GM18868 (cell line): ENCODE measurements around the gene TMSB10.
A peak's percentile ranks its signal among the peaks of the same experiment; 100 is the strongest.
"Not testable (repeated sequence)": the region's sequence is repeated elsewhere in the genome, so short reads cannot be mapped to it uniquely, and the experiment has no call there.

Source experiments
- ATAC-seq: cut with Tn5 transposase; IDR thresholded peaks from one replicate; pipeline ENCODE4 v1.9.1; 2021; ENCODE audit warnings: mild to moderate bottlenecking, moderate library complexity; ENCODE audit not compliant: unreplicated experiment

The TMSB10 gene

DNA sequence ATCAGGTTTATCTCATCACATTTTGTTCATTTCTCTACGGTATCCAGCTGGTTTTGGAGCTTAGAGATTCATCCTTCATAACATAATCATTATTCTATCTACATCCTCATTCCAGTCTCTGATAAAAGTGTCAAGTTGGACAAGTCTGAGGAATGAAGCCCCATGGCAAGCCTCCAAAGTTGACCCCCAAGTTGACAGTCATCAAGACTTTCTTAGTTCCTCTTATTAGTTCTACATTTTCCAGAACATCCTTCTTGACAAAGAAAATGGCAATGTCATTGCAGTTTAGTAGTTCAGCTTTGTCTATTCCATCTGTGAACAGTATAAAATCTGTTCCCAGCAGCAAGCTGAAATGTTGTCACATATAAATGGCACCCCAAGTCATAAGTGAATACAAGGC, 4.5 kb upstream of the TMSB10 start:
- ATAC-seq = no peak

DNA sequence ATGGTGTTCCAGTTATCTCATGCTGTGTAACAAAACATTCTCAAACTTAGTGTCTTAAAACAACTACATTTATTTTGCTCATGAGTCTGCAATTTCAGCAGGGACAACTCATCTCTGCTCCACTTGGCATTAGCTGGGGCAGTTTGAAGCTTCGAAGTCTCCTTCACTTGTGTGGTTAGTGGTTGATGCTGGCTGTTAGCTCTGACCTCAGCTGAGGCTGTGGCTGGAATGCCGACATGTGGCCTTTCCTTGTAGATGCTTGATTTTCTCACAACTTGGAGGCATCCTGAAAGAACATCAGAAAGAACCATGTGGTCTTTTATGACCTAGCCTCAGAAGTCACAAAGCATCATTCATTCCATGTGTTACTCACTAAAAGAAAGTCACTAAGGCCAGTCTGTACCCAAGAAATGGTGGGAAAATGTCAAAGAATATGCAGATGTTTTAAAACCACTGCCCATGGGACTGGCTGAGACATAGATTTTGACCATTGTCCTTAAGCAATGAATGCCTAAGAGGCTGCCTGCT, 3.8 kb upstream of the TMSB10 start:
- ATAC-seq = no peak

DNA sequence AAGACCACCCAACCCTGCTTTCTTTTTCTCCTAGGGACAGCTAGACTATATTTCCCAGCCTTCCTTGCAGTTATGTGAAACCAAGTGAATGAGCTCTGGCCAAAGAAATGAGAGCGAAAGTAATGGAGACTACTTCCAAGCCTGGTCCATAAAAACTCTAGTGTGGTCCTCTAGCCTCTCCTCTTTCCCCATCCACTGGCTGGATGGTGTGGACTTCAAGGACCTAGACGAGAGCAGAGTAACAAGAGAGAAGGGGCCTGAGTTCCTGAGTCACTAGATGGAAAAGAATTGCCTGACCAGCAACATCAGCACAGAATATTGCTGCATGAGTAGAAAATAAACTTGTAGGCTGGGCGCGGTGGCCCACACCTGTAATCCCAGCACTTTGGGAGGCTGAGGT, 2.9 kb upstream of the TMSB10 start:
- no peak for ATAC-seq

DNA sequence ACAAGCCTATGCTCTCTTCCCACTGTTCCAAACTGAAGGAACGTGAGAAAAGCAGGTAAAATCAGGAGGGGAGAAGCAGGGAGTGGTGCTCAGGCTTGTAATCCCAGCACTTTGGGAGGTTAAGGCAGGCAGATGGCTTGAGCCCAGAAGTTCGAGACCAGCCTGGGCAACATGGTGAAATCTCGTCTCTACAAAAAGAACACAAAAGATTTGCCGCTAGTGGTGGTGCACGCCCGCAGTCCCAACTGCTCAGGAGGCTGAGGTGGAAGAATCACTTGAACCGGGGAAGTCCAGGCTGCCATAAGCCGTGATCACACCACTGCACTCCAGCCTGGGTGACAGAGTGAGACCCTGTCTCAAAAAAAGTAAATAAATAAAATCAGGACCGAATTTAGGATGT, 1.3 kb upstream of the TMSB10 start:
- ATAC-seq = no peak

DNA sequence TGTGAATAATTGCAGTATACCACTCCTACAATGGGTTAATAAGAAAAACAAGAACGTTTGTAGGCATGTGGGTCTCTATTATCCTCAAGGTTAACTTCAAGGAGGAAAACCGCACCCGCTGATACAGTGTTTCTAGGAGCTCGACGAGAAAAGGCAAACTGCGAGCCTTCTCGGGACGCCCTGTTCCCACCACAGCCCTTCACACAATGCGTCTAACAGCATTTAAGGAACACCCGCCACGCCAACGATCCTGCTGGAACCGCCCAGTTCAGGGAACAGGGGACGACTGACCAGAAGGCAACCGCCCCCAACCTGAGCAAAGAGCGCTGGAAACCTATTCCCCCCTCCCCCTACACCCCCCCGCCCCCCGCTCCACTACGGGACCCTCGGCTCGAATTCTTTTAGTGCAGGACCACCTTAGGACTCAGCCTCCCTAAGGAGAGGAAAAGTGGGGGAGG, 710 bp upstream of the TMSB10 start:
- no peak for ATAC-seq

DNA sequence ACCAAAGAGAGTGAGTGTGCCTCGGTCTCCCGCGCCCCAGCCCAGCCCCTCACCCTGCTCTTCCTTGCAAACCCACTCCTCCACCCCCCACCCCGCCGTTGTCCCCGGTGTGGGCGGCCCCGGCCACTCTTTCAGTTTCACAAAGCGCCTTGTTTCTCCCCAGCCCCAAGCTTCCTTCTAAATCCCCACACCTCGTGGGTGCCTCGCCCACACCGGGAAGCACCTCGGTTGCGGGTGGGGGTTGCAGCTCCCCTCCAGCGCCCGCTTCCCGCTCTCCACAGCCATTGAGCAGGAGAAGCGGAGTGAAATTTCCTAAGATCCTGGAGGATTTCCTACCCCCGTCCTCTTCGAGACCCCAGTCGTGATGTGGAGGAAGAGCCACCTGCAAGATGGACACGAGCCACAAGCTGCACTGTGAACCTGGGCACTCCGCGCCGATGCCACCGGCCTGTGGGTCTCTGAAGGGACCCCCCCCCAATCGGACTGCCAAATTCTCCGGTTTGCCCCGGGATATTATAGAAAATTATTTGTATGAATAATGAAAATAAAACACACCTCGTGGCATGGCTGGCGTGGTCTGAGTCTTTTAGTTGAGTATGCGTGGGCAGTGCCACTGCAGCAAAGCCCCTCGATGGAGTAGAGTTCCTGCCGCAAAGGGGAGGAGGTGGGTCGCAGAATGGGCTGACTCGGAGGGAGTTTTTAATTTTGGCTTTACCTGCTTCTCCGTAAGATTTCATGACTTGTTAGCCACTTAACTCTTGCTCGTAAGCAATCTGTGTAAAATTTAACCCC, 848 bp downstream of the TMSB10 start:
- ATAC-seq = peak; percentile 28

DNA sequence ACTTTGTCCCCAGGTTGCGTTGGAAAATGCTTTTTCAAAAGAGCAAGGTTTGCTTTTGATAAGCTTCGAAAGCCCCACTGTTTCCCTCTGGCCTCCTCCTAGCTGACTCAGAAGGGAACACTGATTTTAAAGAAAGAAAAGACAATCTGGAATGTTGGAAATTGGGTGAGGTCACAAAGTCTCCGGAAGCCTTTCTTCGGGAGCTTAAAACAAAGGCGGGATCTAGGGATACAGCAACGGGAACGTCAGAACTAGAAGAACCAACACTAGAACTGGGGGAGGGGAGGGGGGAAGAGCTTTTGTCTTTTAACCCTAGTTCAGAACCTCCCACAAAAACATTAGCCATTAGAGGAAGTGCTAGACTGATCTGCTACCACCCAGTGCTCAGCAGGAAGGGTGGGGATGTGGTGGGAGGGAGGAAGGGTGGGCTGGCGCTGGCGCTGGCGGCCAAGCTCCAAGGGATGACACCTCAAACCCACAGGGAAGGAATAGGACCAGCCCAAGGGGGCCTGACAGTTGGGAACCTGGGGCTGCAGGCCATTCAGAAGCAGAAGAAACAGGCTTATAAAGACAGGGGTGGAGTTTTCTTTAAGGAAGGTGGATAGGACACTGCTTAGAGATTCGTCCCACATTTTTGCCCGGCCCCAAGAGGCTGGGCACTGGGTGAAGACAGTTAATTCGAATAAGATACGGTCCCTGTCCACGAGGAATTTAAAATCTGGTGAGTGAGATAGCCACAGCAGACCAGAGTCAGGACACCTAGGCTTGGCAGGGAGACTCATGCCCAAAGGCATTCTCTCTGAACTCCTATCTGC, 1.7 kb downstream of the TMSB10 start:
- peak; percentile 31 for ATAC-seq

DNA sequence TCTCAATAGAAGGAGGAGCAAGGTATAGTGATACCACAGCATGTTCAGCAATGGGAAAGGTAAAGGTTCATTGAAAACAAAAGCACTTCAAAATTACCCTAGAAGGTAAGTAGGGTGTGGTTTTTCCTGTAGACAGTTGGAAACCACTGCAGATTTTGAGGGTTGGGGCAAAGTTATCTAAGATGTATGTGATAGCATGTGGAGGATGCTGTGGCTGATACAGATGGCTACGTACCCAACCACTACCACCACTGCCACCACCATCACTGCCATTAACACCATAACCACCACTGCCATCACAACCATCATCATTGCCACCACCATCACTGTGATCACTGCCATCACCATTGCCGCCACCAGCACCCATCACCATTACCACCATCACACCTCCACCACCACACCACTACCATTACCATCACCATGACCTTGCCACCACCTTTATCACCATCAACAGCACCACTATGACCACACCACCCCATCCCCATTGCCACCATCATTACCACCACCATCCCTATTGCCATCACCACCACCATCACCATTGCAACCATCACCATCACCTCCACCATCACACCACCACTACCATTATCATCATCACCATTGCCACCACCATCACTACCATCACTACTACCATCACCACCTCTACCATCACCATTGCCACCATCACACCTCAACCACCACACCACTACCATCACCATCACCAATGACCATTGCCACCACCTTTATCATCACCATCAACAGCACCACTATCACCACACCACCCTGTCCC, 3.7 kb downstream of the TMSB10 start:
- no peak for ATAC-seq

DNA sequence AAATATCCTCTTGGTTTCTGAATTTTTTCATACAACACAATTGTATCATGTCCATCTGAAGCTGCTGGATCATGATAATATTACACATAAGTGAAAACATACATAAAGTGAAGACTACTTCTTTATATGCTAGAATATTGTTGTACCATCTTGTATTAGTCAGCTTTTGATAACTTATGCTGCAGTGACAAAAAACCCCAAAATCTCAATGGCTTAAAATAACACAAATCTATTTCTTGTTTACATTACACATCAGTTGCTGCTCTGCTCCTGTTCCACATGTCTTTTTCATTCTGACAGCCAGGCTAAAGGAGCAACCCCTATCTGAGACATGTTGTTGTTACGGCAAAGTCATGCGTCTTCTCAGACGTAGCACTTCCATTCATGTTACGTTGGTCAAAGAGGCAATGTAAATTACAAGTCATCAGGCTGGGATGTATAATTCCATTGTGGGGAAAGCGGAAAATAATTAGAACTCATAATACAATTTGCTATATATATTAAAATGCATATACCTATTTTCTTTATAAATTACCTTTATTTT, 5.8 kb downstream of the TMSB10 start:
- no peak for ATAC-seq

DNA sequence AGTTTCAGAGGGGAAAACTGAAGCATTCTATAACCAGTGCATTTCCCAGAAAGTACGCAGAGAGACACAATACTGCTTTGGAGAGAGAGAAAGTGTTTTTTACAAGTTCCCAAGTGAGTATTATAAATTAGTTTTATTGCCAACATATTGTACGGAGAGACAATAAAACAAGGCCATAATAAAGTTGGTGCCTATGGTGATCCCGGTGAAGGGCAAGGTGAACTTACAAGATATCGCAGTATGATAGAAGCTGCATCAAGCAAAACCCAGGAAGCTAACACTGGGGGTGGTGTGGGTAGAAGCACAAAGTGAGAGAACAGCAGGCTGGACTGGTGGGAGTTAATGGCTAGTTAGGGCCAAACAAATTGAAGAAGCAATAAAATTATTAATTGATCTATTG, 7.5 kb downstream of the TMSB10 start:
- no peak for ATAC-seq

DNA sequence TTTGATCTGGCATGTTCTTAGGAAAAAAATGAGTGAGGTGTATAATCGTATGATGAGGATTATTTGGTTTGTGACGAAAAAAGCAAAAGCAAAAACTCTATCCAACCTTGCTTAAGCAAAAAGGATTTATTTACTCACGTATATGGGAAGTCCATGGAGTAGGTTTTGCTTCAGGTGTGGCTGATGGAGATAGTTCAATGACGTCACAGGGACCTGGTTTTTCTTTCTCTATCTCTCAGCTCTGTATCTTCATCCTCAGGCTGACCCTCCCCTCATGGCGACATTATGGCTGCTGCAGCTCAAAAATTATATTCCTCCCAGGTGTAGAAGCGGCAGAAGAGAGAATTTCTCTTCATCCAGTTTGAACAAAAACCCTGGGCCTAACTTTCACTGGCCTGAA, 8.9 kb downstream of the TMSB10 start:
- ATAC-seq = no peak

DNA sequence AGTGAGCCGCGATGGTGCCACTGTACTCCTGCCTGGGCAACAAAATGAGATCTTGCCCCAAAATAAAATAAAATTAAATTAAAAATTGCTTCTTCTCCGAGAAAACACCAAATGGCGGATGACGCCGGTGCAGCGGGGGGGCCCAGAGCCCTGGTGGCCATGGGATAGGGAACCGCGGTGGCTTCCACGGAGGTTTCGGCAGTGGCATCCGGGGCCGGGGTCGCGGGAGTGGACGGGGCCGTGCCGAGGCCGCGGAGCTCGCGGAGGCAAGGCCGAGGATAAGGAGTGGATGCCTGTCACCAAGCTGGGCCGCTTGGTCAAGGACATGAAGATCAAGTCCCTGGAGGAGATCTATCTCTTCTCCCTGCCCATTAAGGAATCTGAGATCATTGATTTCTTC, 10.2 kb downstream of the TMSB10 start:
- not testable (repeated sequence) for ATAC-seq

DNA sequence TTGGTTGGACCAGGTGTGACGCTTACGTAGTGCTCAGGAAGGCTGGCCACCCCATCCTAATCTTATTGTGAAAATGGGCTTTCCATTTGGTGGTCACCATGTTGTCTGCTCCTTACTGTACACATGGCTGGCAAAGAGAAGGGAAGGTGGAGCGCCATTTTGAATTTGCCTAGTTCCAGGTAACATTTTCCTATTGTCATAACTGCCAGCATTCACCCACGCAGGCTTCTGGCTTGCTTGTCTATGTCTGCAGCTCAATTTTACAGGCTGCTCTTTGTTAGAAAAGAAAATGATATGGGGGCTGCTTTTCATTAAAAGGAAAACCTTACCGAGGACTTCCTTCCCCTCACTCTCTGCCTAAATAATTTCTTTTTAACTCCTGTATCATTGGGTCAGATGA, 12.4 kb downstream of the TMSB10 start:
- ATAC-seq = not testable (repeated sequence)

DNA sequence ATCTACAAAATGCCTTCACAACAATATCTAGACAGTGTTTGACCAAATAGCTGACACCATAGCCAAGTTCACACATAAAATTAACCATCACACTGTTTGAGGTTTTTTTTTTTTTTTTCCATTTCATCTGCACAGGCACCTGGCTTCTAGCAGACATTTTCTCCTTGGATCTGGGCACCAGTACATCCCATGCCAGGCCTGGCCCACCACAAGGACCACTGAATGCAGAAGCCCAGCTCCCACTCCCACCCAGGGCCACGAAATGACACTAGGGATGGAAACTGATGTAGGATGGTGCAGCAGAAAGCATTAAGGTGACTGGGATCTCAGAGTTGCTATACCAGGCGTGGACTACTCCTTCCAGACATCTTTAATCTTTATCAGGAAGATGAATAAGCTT, 13.0 kb downstream of the TMSB10 start:
- ATAC-seq = no peak

DNA sequence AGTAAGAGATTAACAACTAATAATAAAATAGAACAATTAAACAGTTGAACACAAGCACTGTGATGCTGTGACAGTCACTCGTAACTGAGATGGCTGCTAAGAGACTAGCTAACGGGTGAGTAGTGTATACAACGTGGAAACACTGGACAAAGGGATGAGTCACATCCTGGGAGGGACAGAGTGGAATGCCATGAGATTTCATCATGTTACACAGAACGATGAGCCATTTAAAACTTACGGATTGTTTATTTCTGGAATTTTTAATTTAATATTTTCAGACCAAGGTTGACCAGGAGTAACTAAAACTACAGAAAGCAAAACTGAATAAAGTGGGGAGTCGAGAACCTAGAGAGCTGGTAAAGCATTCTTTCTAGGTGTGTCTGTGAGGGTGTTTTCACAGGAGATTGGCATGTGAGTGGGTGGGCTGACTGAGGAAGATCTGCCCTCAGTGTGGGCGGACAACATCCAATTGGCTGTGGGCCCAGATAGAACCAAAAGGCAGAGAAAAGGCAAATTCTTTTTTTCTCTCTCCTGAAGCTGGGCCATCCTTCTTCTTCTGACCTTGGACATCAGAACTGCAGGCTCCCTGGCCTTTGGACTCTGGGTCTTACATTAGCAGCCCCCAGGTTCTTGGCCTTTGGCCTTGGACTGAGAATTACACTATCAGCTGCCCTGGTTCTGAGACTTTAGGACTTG, 14.6 kb downstream of the TMSB10 start:
- ATAC-seq = peak; percentile 56

DNA sequence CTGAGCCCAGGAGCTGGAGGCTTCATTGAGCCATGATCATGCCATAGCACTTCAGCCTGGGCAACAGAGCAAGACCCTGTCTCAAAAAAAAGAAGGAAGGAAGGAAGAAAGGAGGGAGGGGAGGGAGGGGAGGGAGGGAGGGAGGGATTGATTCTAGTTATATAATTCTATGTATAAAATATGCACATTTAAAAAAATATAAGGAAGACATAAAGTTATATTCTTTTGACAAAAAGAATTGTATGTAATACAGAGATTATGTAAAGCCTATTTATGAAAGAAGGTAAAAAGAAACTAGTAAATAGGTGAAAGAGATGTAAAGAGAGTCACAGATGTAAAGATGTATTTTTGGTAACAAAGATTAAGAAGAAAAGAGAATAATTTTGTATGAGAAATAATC, 17.6 kb downstream of the TMSB10 start:
- no peak for ATAC-seq

DNA sequence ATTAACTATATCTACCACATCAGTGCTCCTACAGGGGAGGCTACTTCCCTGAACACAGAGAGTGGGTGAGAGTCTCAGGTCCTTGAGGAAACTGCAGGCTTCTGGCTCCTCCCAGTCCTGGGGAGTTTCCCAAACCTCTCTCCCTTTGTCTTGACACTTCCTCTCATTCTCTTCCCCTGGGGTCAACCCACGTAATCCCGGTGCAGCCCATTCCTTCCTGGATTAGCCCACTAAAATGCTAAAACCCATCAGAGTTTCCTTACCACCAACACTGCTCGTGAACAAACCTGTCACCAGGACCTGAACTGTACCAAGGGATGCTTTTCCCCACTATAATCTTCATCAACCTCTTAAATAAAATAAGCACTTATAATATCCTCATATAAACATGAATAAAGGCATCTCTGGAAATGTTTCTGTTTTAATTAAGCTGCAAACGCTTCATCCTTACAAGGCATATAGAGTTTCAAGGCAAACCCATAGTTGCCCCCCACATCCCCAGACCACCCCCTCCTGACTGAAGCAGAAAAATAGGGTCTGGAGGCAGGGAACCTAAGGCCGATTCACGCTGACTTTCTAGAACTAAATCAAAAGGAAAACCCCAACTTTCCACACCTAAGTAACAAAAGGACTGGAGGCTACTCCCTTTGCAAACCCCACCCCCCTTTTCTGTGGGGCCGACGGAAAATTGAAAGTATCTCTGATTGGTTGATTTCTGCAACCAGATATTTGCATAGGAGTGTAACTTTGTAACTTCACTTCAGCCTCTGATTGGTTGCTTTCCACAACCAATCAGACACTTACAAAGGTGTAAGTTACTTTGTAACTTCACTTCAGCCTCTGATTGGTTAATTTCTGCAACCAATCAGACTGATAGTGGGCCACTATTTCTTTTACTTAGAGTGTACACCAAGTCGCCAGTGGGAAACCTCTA, 19.0 kb downstream of the TMSB10 start:
- ATAC-seq = no peak

DNA sequence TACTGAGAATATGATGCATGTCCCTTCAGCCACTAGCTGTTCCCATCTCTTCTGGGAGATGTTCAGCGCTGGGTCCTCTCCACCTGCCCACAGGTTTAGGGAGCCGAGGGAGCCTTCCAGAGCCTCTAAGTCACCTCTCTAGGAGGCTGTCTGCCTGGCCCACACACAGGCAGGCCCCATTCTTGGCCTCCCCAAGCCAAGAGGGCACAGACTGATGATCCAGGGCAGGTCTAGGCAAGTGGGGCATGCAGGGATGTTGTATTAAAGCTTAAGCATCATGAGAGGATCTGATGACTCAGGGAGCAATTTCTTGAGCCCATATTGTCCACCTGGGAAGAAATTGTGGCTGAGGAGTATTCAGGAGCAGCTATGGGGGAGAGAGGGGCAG, 19.9 kb downstream of the TMSB10 start:
- ATAC-seq = no peak

DNA sequence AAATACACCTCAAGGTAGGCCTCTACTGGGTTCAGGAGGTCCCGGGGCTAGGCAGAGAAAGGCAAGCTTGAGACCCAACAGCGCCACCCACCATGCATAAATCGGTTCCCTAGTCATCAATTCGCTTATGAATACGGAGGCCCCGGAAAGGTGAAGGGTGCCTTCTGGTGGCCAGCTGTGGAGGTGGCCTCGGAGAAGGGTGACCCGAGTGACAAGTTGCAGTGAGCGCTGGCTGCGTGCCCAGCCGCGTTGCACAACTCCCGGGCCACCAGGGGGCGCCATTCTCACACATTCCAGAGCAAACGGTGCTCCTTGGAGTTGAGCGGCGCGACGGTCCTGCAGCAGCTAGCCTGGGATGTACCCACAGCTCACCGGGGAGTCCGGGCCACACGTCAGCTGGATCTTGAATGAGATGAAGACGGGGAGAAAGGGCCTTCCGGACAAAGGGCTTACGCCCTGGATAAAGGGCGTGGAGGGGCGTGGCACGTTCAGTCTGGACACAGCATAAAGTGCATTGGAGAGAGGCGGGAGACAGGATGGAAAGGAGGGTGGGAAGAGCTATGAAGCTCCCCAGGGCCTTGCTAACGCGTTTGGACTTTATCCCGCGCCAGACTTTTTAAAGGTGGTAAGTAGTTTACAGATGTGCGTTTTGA, 20.4 kb downstream of the TMSB10 start:
- peak; percentile 81 for ATAC-seq
